Vagina (tissue), 2 donors: ENCODE measurements around the gene ALS2. TPM values are rescaled to one million over a fixed set of nuclear protein-coding genes. Genes with fewer than 3 reads are reported as not detected.

Source experiments
- DNase-seq, 2 donors: peaks; one replicate each; pipeline ENCODE4 v3.0.0-alpha.2; 2017; ENCODE audit errors: extremely low spot score in 2 of 2
- H3K27ac ChIP-seq: fragments of 200-600 bp; sonication (generic); one replicate; pipeline ENCODE4 v1.5.1; 2019
- H3K27me3 ChIP-seq: fragments of 200-600 bp; sonication (generic); one replicate; pipeline ENCODE4 v1.5.1; 2019
- H3K36me3 ChIP-seq, 2 donors: fragments of 200-600 bp; sonication (generic); one replicate each; pipeline ENCODE4 v1.5.1; 2017 to 2019
- H3K4me1 ChIP-seq: fragments of 200-600 bp; sonication (generic); one replicate; pipeline ENCODE4 v1.5.1; 2019
- H3K4me3 ChIP-seq, 2 donors: fragments of 200-600 bp; sonication (generic); 1 replicate in 1 of 2; 2 replicates in 1 of 2; pipeline ENCODE4 v1.5.1; 2016 to 2019
- H3K9me3 ChIP-seq: fragments of 200-600 bp; sonication (generic); one replicate; pipeline ENCODE4 v1.5.1; 2019
- POLR2A ChIP-seq, 2 donors: fragments of 450-650 bp; IDR thresholded peaks; one replicate each; pipeline ENCODE4 v1.6.1; 2017; ENCODE audit warnings: antibody characterized with exemption in 2 of 2, mild to moderate bottlenecking in 2 of 2, moderate library complexity in 2 of 2
- POLR2AphosphoS5 ChIP-seq, 2 donors: sonication (generic); formaldehyde crosslinking; IDR thresholded peaks; one replicate each; pipeline ENCODE4 v1.9.0; 2017; ENCODE audit warnings: antibody characterized with exemption in 2 of 2, mild to moderate bottlenecking in 2 of 2, low read depth in 1 of 2; ENCODE audit not compliant: insufficient read depth in 1 of 2
- intact Hi-C: fragments of 100-400 bp; cut with DNase I; formaldehyde crosslinking; loops from one replicate; pipeline ENCODE4 v1.15.1; 2023
- total RNA-seq: library from RNA; depleted of rRNA; stranded (reverse); fragments of >200 nt; gene quantifications from one replicate; pipeline ENCODE4 v1.2.3, GENCODE V29; 2016
- TF ChIP-seq, protein P1 (sequence below), 3 experiments: fragments of 450-650 bp in 2 of 3; fragments of 200-600 bp in 1 of 3; sonication (generic) in 1 of 3; IDR thresholded peaks; one replicate each; pipeline ENCODE4 v1.5.1; 2017 to 2019; ENCODE audit warnings: antibody characterized with exemption in 3 of 3, mild to moderate bottlenecking in 2 of 3, moderate library complexity in 2 of 3

ALS2 gene
- 9.3 TPM for total RNA-seq

GRCh38 chr2:201780674-201781493 is at the start of gene ALS2:
Gene ALS2 (minus strand): TSS chr2:201780933. CDS start chr2:201768885, 12,048 bp downstream.
- Histone ChIP-seq H3K36me3 (no peaks in the 10 kb centered on the region), H3K4me1 (peaks cover 13% of the 10 kb centered on the region), H3K4me3 (peak within 1 kb of the TSS; percentile 97 to 98), H3K9me3 (no peaks in the 10 kb centered on the region), H3K27ac (peak within 1 kb of the TSS; percentile 96), H3K27me3 (no peaks in the 10 kb centered on the region)
- intact Hi-C loops: no loop called here
- DNase-seq: peak in 1 of 2 donors; percentile 99
- TF ChIP-seq, protein P1, sequence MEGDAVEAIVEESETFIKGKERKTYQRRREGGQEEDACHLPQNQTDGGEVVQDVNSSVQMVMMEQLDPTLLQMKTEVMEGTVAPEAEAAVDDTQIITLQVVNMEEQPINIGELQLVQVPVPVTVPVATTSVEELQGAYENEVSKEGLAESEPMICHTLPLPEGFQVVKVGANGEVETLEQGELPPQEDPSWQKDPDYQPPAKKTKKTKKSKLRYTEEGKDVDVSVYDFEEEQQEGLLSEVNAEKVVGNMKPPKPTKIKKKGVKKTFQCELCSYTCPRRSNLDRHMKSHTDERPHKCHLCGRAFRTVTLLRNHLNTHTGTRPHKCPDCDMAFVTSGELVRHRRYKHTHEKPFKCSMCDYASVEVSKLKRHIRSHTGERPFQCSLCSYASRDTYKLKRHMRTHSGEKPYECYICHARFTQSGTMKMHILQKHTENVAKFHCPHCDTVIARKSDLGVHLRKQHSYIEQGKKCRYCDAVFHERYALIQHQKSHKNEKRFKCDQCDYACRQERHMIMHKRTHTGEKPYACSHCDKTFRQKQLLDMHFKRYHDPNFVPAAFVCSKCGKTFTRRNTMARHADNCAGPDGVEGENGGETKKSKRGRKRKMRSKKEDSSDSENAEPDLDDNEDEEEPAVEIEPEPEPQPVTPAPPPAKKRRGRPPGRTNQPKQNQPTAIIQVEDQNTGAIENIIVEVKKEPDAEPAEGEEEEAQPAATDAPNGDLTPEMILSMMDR (IDR thresholded peaks at IDR 0.05): no peak
- TF ChIP-seq POLR2AphosphoS5 (IDR thresholded peaks at IDR 0.05; ENCODE audit: insufficient read depth in 1 of 2, low read depth in 1 of 2): peak; percentile 90 to 92
- peak in 1 of 2 donors; percentile 14 for TF ChIP-seq POLR2A (IDR thresholded peaks at IDR 0.05)

GRCh38 chr2:201828220-201828619 is 47.5 kb upstream of the ALS2 start:
- TF ChIP-seq POLR2AphosphoS5 (IDR thresholded peaks at IDR 0.05; ENCODE audit: insufficient read depth in 1 of 2, low read depth in 1 of 2) (no peak), POLR2A (IDR thresholded peaks at IDR 0.05) (no peak)
- TF ChIP-seq, protein P1 (IDR thresholded peaks at IDR 0.05): no peak
- no peak overlapping the region for H3K27ac ChIP-seq
- intact Hi-C loops: no loop called here

DNA sequence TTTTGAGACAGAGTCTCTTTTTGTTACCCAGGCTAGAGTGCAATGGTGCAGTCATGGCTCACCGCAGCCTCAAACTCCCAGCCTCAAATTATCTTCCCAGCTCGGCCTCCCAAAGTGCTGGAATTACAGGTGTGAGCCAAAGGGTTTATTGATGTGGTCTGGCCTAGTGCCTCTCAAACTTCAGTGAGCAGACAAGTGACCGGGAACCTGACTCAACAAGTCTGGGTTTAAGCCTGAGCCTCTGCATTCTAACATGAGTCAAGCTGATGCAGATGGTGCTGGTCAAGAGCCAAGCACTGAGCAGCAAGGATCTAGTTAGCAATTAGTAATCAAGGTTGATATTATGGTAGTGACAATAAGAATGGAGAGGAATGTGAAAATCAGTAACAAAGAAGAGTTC is 46.9 kb upstream of the ALS2 start:
- Histone ChIP-seq H3K4me3 (no peak overlapping the region), H3K4me1 (no peaks in the 10 kb centered on the region), H3K27ac (no peak overlapping the region), H3K36me3 (no peaks in the 10 kb centered on the region), H3K27me3 (no peaks in the 10 kb centered on the region), H3K9me3 (no peaks in the 10 kb centered on the region)
- TF ChIP-seq POLR2A (IDR thresholded peaks at IDR 0.05): no peak
- no peak for TF ChIP-seq POLR2AphosphoS5 (IDR thresholded peaks at IDR 0.05; ENCODE audit: insufficient read depth in 1 of 2, low read depth in 1 of 2)
- TF ChIP-seq, protein P1 (IDR thresholded peaks at IDR 0.05): no peak
- no peak for DNase-seq
- intact Hi-C loops: no loop called here

More at GRCh38 chr2:201828220-201828619, 47.5 kb upstream of the ALS2 start:
- DNase-seq: no peak
- Histone ChIP-seq H3K9me3 (no peaks in the 10 kb centered on the region), H3K27me3 (no peaks in the 10 kb centered on the region), H3K36me3 (no peaks in the 10 kb centered on the region), H3K4me3 (no peak overlapping the region), H3K4me1 (no peaks in the 10 kb centered on the region)

DNA sequence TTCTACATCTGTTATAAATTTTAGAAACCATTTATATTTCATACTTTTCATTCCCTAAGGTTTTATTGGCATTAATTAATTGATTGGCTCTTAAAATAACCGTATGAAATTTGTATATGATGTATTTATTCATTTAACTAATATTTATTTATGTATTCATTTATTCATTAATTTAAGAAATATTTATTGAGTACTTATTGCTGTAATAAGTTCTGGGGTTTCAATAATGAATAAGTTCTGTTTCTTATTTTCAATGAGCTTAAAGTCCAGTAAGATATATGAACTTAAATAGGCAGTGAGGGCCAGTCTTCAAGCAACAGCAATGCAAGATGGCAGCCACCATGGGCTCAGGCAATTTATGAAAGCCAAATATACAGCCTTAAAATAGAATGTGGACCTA is 43.5 kb upstream of the ALS2 start:
- intact Hi-C loops: no loop called here
- no peaks in the 10 kb centered on the region for H3K27me3 ChIP-seq
- DNase-seq: no peak
- no peak overlapping the region for H3K27ac ChIP-seq
- H3K36me3 ChIP-seq: no peaks in the 10 kb centered on the region
- no peaks in the 10 kb centered on the region for H3K9me3 ChIP-seq
- H3K4me1 ChIP-seq: no peaks in the 10 kb centered on the region
- H3K4me3 ChIP-seq: no peak overlapping the region
- TF ChIP-seq, protein P1 (IDR thresholded peaks at IDR 0.05): no peak
- TF ChIP-seq POLR2AphosphoS5 (IDR thresholded peaks at IDR 0.05; ENCODE audit: insufficient read depth in 1 of 2, low read depth in 1 of 2) (no peak), POLR2A (IDR thresholded peaks at IDR 0.05) (no peak)

DNA sequence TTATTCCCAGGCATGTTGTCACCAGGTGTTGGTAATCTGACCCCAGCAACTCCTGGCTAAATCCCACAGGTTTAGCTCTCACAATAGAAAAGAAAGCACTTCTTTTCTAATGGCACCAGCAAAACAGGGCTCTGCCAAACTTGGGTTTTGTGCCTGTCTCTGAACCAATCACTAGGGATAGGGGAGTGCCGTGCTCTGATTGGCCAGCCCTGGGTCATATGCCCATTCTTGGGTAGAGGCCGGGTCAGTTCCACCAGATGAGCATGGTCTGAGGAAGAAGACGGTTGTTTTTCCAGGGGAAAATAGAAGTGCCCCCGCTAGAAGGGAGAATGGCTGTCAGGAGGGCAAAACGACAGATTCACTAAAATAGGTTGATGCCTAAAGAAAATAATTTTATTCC is 40.3 kb upstream of the ALS2 start:
- intact Hi-C loops: no loop called here
- Histone ChIP-seq H3K9me3 (no peaks in the 10 kb centered on the region), H3K27me3 (no peaks in the 10 kb centered on the region), H3K4me1 (no peaks in the 10 kb centered on the region), H3K4me3 (no peak overlapping the region), H3K36me3 (no peaks in the 10 kb centered on the region), H3K27ac (no peak overlapping the region)
- no peak for DNase-seq
- no peak for TF ChIP-seq POLR2A (IDR thresholded peaks at IDR 0.05)
- TF ChIP-seq POLR2AphosphoS5 (IDR thresholded peaks at IDR 0.05; ENCODE audit: insufficient read depth in 1 of 2, low read depth in 1 of 2): no peak
- TF ChIP-seq, protein P1 (IDR thresholded peaks at IDR 0.05): no peak
